ENCODE results near the gene ERN2.

DNA sequence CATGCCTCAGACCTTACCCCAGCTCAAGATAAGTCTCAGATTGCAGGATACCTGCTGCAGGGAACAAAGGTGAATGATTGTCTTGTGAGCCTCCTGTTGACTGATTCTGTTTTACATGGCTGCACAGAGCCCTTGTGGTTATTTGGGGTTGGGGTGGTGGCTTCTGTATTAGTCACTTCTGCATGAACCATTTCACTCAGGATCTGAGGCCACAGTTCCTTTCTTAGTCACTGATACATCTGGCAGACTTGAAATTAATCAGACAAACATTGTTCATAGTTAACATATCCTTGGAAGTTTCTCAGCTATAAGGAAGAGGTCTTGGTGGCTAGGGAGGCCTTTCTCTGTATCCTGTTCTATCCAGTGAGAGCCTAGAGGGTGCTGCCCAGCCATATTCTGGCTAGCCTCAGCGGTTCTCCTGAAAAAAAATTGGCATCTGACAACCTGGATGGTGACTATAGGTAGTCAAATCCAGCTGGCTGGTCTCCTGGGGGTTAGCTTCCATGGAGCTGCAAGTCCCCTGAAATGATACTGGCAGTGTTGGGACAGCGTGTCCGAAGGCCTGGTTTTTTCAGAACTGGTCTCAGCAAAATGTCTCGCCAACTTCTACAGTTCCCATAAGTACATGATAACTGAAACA lies 42.8 kb downstream of the ERN2 start:
- no peak for TF ChIP-seq POLR2A (IDR thresholded peaks at IDR 0.05)
- TF ChIP-seq, protein P1, sequence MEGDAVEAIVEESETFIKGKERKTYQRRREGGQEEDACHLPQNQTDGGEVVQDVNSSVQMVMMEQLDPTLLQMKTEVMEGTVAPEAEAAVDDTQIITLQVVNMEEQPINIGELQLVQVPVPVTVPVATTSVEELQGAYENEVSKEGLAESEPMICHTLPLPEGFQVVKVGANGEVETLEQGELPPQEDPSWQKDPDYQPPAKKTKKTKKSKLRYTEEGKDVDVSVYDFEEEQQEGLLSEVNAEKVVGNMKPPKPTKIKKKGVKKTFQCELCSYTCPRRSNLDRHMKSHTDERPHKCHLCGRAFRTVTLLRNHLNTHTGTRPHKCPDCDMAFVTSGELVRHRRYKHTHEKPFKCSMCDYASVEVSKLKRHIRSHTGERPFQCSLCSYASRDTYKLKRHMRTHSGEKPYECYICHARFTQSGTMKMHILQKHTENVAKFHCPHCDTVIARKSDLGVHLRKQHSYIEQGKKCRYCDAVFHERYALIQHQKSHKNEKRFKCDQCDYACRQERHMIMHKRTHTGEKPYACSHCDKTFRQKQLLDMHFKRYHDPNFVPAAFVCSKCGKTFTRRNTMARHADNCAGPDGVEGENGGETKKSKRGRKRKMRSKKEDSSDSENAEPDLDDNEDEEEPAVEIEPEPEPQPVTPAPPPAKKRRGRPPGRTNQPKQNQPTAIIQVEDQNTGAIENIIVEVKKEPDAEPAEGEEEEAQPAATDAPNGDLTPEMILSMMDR (IDR thresholded peaks at IDR 0.05), result no peak

Data from body of pancreas (tissue), 4 donors.